Spleen (tissue), 11 donors: Measurements from ENCODE around the gene MYNN. TPM values are rescaled to one million over a fixed set of nuclear protein-coding genes. Genes with fewer than 3 reads are reported as not detected.

Experiments
- DNase-seq: peaks from one replicate; pipeline ENCODE4 v3.0.0-alpha.2; 2020
- H3K27ac ChIP-seq, 8 donors: fragments of 200-600 bp; sonication (generic) in 7 of 8; 1 replicate in 4 of 8; 2 replicates in 4 of 8; pipeline versions ENCODE4 v1.5.0 to v1.8.0; 2016 to 2021; ENCODE audit warnings: inconsistent platforms in 4 of 8, mild to moderate bottlenecking in 4 of 8, moderate library complexity in 1 of 8
- H3K27me3 ChIP-seq, 7 donors: fragments of 200-600 bp; sonication (generic) in 6 of 7; replicated peaks in 1 of 7; 1 replicate in 4 of 7; 2 replicates in 3 of 7; pipeline versions ENCODE4 v1.5.0 to v1.8.0; 2016 to 2021; ENCODE audit warnings: inconsistent platforms in 3 of 7, mild to moderate bottlenecking in 1 of 7
- H3K36me3 ChIP-seq, 6 donors: fragments of 200-600 bp; sonication (generic) in 5 of 6; 1 replicate in 4 of 6; 2 replicates in 2 of 6; pipeline versions ENCODE4 v1.5.0 to v1.8.0; 2016 to 2021; ENCODE audit warnings: inconsistent platforms in 2 of 6
- H3K4me1 ChIP-seq, 6 donors: fragments of 200-600 bp; sonication (generic) in 5 of 6; 1 replicate in 3 of 6; 2 replicates in 3 of 6; pipeline versions ENCODE4 v1.5.0 to v1.8.0; 2016 to 2021; ENCODE audit warnings: inconsistent platforms in 3 of 6
- H3K4me3 ChIP-seq, 8 donors: fragments of 200-600 bp; sonication (generic) in 7 of 8; 1 replicate in 4 of 8; 2 replicates in 4 of 8; pipeline versions ENCODE4 v1.5.0 to v1.8.0; 2016 to 2021; ENCODE audit warnings: inconsistent platforms in 4 of 8, mild to moderate bottlenecking in 4 of 8, moderate library complexity in 2 of 8
- H3K9me3 ChIP-seq, 8 donors: fragments of 200-600 bp; sonication (generic) in 7 of 8; 1 replicate in 4 of 8; 2 replicates in 4 of 8; pipeline versions ENCODE4 v1.5.0 to v1.8.0; 2016 to 2021; ENCODE audit warnings: inconsistent platforms in 4 of 8
- CTCF ChIP-seq, 11 experiments: fragments of 200-600 bp in 7 of 11; fragments of 450-650 bp in 4 of 11; sonication (generic) in 4 of 11; IDR thresholded peaks in 8 of 11; conservative IDR thresholded peaks in 3 of 11; 1 replicate in 7 of 11; 2 replicates in 4 of 11; pipeline versions ENCODE4 v1.4.0 to v1.8.0; 2016 to 2021; ENCODE audit warnings: antibody characterized with exemption in 11 of 11, inconsistent platforms in 4 of 11, mild to moderate bottlenecking in 1 of 11
- POLR2A ChIP-seq, 3 donors: fragments of 450-650 bp; IDR thresholded peaks; one replicate each; pipeline ENCODE4 v1.5.1; 2017; ENCODE audit warnings: antibody characterized with exemption in 3 of 3, mild to moderate bottlenecking in 1 of 3
- POLR2AphosphoS5 ChIP-seq, 3 donors: sonication (generic); formaldehyde crosslinking; IDR thresholded peaks; one replicate each; pipeline ENCODE4 v1.5.1; 2017; ENCODE audit warnings: antibody characterized with exemption in 3 of 3
- WGBS, 5 donors: extraction: QIAGEN DNeasy Blood & Tissue Kit in 3 of 5; methylation state at CpG; one replicate each; pipeline versions ENCODE4 v1.1.5 to v1.1.7; 2013 to 2018; 5-methylcytosine and 5-hydroxymethylcytosine counted together
- intact Hi-C: fragments of 100-400 bp; cut with DNase I; formaldehyde crosslinking; loops from one replicate; pipeline ENCODE4 v1.15.0; 2023; ENCODE audit warnings: low total_unique reads
- polyA plus RNA-seq, 3 donors: library from polyadenylated mRNA; stranded (reverse); fragments of 200-250 nt; gene quantifications; one replicate each; pipeline ENCODE4 v1.2.1, GENCODE V29; 2013
- total RNA-seq, 7 donors: library from RNA; depleted of rRNA in 3 of 7; stranded (reverse); fragments of >200 nt in 3 of 7; fragmentation: NEBNext Ultra II Directional in 4 of 7; extraction: Animal tissue kit (Norgen Biotek cat#: 25700) in 4 of 7; gene quantifications; one replicate each; pipeline versions ENCODE4 v1.1.0 to v1.2.1, GENCODE V29; 2016 to 2021
- donor health status: healthy with polysubstance abuse.
- donor health status: DM: no; HTN: no; CAD: no; lungs with moderate emphysema.
- donor health status: DM: no; HTN: no; CAD: no.
- donor health status: Bipolar disorder and iron deficiency.
- donor health status: healthy.
- donor health status: DM: no; HTN: no; CAD: no.
- donor health status: DM: yes; HTN: yes; CAD: no.

The MYNN gene
- total and polyA plus RNA-seq, 10 donors = 8.3 to 21.8 (median 16.0) TPM

GRCh38 chr3:169746924-169747323 is 26.3 kb upstream of the MYNN start:
- peaks cover 0 to 28% (median 0%) of the 10 kb centered on the region in 7 donors for H3K27me3 ChIP-seq
- no peaks in the 10 kb centered on the region for H3K4me1 ChIP-seq
- no peaks in the 10 kb centered on the region for H3K9me3 ChIP-seq
- WGBS, 5 donors = 26 to 57% (median 38%) methylated on average over 6 of the region's 6 CpGs
- no peak overlapping the region for H3K27ac ChIP-seq
- intact Hi-C loops = loop anchor here (10.0 kb wide), 1 partner anchor 882 kb away; no protein-coding TSS in a partner anchor
- DNase-seq = no peak
- H3K36me3 ChIP-seq = no peaks in the 10 kb centered on the region
- TF ChIP-seq CTCF (IDR thresholded peaks at IDR 0.05 in 8 of 11, conservative IDR thresholded peaks at IDR 0.05 in 3 of 11) (no peak), POLR2AphosphoS5 (IDR thresholded peaks at IDR 0.05) (no peak), POLR2A (IDR thresholded peaks at IDR 0.05) (no peak)
- no peak overlapping the region for H3K4me3 ChIP-seq

GRCh38 chr3:169748670-169749069 is 24.5 kb upstream of the MYNN start:
- H3K9me3 ChIP-seq = no peaks in the 10 kb centered on the region
- peaks cover 0 to 31% (median 0%) of the 10 kb centered on the region in 7 donors for H3K27me3 ChIP-seq
- intact Hi-C loops = loop anchor here (10.0 kb wide), 1 partner anchor 884 kb away; no protein-coding TSS in a partner anchor
- no peaks in the 10 kb centered on the region for H3K4me1 ChIP-seq
- TF ChIP-seq POLR2A (IDR thresholded peaks at IDR 0.05) (no peak), POLR2AphosphoS5 (IDR thresholded peaks at IDR 0.05) (no peak), CTCF (IDR thresholded peaks at IDR 0.05 in 8 of 11, conservative IDR thresholded peaks at IDR 0.05 in 3 of 11) (no peak)
- H3K4me3 ChIP-seq = no peak overlapping the region
- H3K27ac ChIP-seq = no peak overlapping the region
- no peaks in the 10 kb centered on the region for H3K36me3 ChIP-seq
- 65 to 77% (median 68%) methylated on average over 3 of the region's 3 CpGs for WGBS, 5 donors
- no peak for DNase-seq

GRCh38 chr3:169750665-169751064 is 22.5 kb upstream of the MYNN start:
- Histone ChIP-seq H3K4me3 (no peak overlapping the region), H3K27me3 (peaks cover 0 to 34% (median 0%) of the 10 kb centered on the region in 7 donors), H3K9me3 (no peaks in the 10 kb centered on the region), H3K4me1 (no peaks in the 10 kb centered on the region), H3K27ac (no peak overlapping the region), H3K36me3 (no peaks in the 10 kb centered on the region)
- WGBS, 5 donors = 47 to 63% (median 54%) methylated on average over 2 of the region's 2 CpGs
- TF ChIP-seq CTCF (IDR thresholded peaks at IDR 0.05 in 8 of 11, conservative IDR thresholded peaks at IDR 0.05 in 3 of 11) (no peak), POLR2A (IDR thresholded peaks at IDR 0.05) (no peak), POLR2AphosphoS5 (IDR thresholded peaks at IDR 0.05) (no peak)
- no peak for DNase-seq
- intact Hi-C loops = no loop called here

DNA sequence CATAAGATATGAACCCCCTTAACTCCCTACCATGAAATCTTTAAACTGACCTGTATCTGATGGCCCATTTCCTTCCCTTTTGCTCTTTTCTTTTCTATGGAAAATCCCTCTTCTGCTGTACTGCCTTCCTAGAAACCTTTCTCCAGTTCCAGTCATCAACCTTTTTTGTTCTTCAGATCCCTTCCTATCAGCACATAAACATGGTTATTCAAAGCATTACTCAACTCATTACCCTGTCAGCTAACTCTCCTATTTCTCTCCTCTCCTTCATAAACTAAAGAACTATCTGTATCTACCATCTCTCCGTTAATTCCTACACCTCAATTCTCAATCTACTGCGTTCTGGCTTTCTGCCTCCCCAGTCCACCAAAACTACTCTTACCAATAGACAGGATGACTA is 21.3 kb upstream of the MYNN start:
- WGBS, 5 donors = 89 to 95% (median 94%) methylated on average over 2 of the region's 2 CpGs

More for the DNA sequence above, 21.3 kb upstream of the MYNN start:
- Histone ChIP-seq H3K36me3 (no peaks in the 10 kb centered on the region), H3K4me3 (no peak overlapping the region), H3K27me3 (peaks cover 0 to 30% (median 0%) of the 10 kb centered on the region in 7 donors), H3K4me1 (no peaks in the 10 kb centered on the region), H3K9me3 (no peaks in the 10 kb centered on the region), H3K27ac (no peak overlapping the region)
- TF ChIP-seq POLR2A (IDR thresholded peaks at IDR 0.05) (no peak), POLR2AphosphoS5 (IDR thresholded peaks at IDR 0.05) (no peak)
- DNase-seq = no peak
- intact Hi-C loops = no loop called here
